Fibroblast of skin of scalp (primary cell): ENCODE results near the gene FLAD1.
A peak's percentile ranks its signal among the peaks of the same experiment; 100 is the strongest.
"Not testable (repeated sequence)": the region's sequence is repeated elsewhere in the genome, so short reads cannot be mapped to it uniquely, and the experiment has no call there.

Experiments
- DNase-seq: peaks from one replicate; pipeline ENCODE4 v3.0.0-alpha.2; 2013

The FLAD1 gene

GRCh38 chr1:154969860-154970452 lies 13.2 kb upstream of the FLAD1 start:
- DNase-seq = no peak

GRCh38 chr1:154970631-154971340 lies 12.4 kb upstream of the FLAD1 start, which contains the start of gene SHC1:
TSS of gene SHC1 (minus strand) at chr1:154970747. CDS start at chr1:154970526, 221 bp downstream.
- DNase-seq = peak; percentile 97

GRCh38 chr1:154971341-154971998 lies 11.7 kb upstream of the FLAD1 start:
- DNase-seq = no peak

- peak; percentile 89 for DNase-seq
Observed at GRCh38 chr1:154972213-154972516, 11.0 kb upstream of the FLAD1 start.

GRCh38 chr1:154972517-154973343 lies 10.4 kb upstream of the FLAD1 start:
- peak; percentile 98 for DNase-seq

- peak; percentile 98 for DNase-seq
Observed at GRCh38 chr1:154973344-154974101, 9.6 kb upstream of the FLAD1 start.

GRCh38 chr1:154974102-154974807 lies 8.9 kb upstream of the FLAD1 start, which contains the start of gene CKS1B:
TSS of gene CKS1B (plus strand) at chr1:154974681. CDS start at chr1:154974746, 65 bp downstream.
- peak; percentile 100 for DNase-seq

GRCh38 chr1:154974808-154975408 lies 8.2 kb upstream of the FLAD1 start:
- peak; percentile 97 for DNase-seq

GRCh38 chr1:154975409-154976059 lies 7.6 kb upstream of the FLAD1 start:
- peak; percentile 60 for DNase-seq

- DNase-seq = not testable (repeated sequence)
Observed at GRCh38 chr1:154977762-154978161, 5.4 kb upstream of the FLAD1 start.

GRCh38 chr1:154978360-154978759 lies 4.8 kb upstream of the FLAD1 start:
- no peak for DNase-seq

- no peak for DNase-seq
Observed at GRCh38 chr1:154982341-154982740, 803 bp upstream of the FLAD1 start.

- no peak for DNase-seq
Observed at GRCh38 chr1:154983776-154984466, 777 bp downstream of the FLAD1 start.

GRCh38 chr1:154986736-154987135 lies 3.6 kb downstream of the FLAD1 start:
- DNase-seq = not testable (repeated sequence)

- DNase-seq = no peak
Observed at GRCh38 chr1:154987326-154987725, 4.2 kb downstream of the FLAD1 start.

- DNase-seq = no peak
Observed at GRCh38 chr1:154988058-154988954, 5.2 kb downstream of the FLAD1 start.

- DNase-seq = no peak
Observed at GRCh38 chr1:154989195-154989860, 6.2 kb downstream of the FLAD1 start.

- no peak for DNase-seq
Observed at GRCh38 chr1:154990276-154990675, 7.1 kb downstream of the FLAD1 start.
